ENCODE measurements around the gene KRT8. TPM values are rescaled to one million over a fixed set of nuclear protein-coding genes. Genes with fewer than 3 reads are reported as not detected.
A peak's percentile ranks its signal among the peaks of the same experiment; 100 is the strongest.

KRT8 gene
- total and polyA plus RNA-seq, 2 of the 13 experiments (the other 11 are each of a cell fraction or from before 2014, with no cell fraction given), result 498 to 718 TPM

DNA sequence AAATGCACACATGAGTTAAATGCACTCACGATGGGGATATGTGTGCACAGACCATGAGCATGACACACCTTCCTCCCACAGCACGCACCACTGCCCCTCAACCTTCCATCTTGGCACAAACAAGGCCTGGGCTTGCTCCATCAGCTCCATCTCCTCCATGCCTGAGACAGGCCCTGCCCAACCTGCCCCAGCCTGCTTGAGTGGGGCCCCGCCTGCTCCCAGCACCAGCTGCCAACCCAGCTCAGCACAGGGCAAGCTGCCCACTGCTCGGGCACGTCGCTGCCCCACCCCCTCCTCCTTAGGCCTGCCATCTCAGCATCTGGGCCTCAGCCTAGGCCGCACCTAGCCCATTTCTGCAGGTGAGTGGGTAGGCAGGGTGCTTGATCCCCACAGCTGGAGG, 28.5 kb downstream of the KRT8 start:
- Histone ChIP-seq H3K4me2 (ENCODE audit: low read depth, low read length) (no peak overlapping the region), H3K27ac (ENCODE audit: extremely low read length, insufficient read depth, low read length) (no peak overlapping the region), H4K20me1 (ENCODE audit: insufficient read depth, low read length) (no peaks in the 10 kb centered on the region), H3K27me3 (ENCODE audit: control insufficient read depth in 1 of 2, insufficient read depth in 2 of 2, low read length in 2 of 2) (peaks cover 1 to 21% of the 10 kb centered on the region in 2 experiments; a peak in 3 of 5 replicates), H3K9me3 (ENCODE audit: low read length) (no peaks in the 10 kb centered on the region), H2AFZ (ENCODE audit: low read length) (no peak overlapping the region), H3K4me1 (ENCODE audit: insufficient read depth, low read length) (peaks cover 56% of the 10 kb centered on the region), H3K36me3 (replicated peaks in 1 of 2; ENCODE audit: control insufficient read depth in 1 of 2, insufficient read depth in 2 of 2, low read length in 2 of 2) (no peaks in the 10 kb centered on the region), H3K9ac (ENCODE audit: insufficient read depth, low read depth, low read length) (no peak overlapping the region), H3K4me3 (replicated peaks in 1 of 3; ENCODE audit: insufficient read depth in 1 of 3, low read depth in 2 of 3, low read length in 3 of 3) (no peak overlapping the region), H3K79me2 (ENCODE audit: insufficient read depth, low read length) (no peaks in the 10 kb centered on the region)
- ATAC-seq (no peak), DNase-seq (ENCODE audit: low spot score) (no peak), FAIRE-seq (no peak)
- intact Hi-C loops (cut with micrococcal nuclease; ENCODE audit: unreplicated experiment) (no loop called here), in situ Hi-C loops (cut with HindIII; ENCODE audit: extremely low pct_ligation_motif_present, low pct_unique_long_range_greater_than_20kb) (loop anchor here (5.0 kb wide), 2 partner anchors 489 to 729 kb away; partner anchors contain the start of gene KRT84)
- ChIA-PET CTCF (ENCODE audit: low intra/inter-chr PET ratio, low total read pairs) (no interaction called here), POLR2A (no interaction called here)
- 3% methylated on average over 5 of the region's 7 CpGs for WGBS (ENCODE audit: low lambda C conversion rate)
- TF ChIP-seq, protein P1, sequence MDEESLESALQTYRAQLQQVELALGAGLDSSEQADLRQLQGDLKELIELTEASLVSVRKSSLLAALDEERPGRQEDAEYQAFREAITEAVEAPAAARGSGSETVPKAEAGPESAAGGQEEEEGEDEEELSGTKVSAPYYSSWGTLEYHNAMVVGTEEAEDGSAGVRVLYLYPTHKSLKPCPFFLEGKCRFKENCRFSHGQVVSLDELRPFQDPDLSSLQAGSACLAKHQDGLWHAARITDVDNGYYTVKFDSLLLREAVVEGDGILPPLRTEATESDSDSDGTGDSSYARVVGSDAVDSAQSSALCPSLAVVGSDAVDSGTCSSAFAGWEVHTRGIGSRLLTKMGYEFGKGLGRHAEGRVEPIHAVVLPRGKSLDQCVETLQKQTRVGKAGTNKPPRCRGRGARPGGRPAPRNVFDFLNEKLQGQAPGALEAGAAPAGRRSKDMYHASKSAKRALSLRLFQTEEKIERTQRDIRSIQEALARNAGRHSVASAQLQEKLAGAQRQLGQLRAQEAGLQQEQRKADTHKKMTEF (CRISPR knock-in tag; IDR thresholded peaks at IDR 0.05), result no peak
- TF ChIP-seq MEIS2 (CRISPR knock-in tag; IDR thresholded peaks at IDR 0.05) (no peak), GABPB1 (CRISPR knock-in tag; IDR thresholded peaks at IDR 0.05) (no peak)
- BruUV-seq (replicated peaks), result no TSS peak

DNA sequence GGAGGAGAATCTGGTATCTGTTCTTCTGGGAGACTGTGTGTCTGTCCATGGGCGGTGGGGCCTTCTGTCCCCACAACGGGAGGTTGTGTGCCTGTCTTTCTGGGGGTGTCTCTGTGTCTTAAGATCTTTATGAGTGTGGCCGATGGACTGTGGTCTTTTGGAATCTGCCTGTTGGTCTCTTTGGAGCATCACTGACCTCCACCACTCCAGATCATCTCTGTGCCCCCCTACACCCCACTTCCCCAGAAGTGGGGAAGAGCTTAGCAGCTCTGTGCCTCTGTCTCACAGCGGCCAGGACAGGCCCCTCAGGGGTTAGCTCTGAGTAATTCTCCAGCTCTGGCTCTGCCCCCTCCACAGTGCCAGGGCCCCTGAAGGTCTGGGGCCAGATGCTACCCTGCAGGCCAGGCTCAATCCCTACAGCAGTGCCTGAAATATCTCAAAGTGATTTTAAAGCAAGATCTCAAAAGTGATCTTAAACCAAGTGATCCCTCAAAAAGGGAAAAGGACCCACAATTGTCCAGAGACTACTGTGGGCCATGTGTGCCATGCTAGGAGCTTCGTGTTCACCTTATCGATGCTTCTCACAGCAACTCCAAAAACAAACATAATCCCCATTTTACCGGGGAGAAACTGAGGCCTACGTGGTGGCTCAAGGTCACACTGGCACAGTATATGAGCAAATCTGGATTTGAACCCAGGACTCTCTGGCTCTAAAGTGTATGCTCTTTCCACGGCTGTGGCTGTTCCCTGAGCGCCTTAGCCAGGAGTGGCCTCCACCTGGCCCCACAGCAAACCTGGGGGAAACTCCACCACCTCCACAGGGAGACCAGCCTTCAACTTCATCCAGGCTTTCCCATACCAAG, 30.1 kb downstream of the KRT8 start:
- POLR2A ChIA-PET, result interaction anchor here (1.0 to 1.8 kb wide), 2 partner anchors 10 to 21 kb away, joined by 3 to 4 read pairs; no protein-coding TSS in a partner anchor
- no TSS peak for BruUV-seq (replicated peaks)
- H2AFZ ChIP-seq (ENCODE audit: low read length), result no peak overlapping the region

More for the DNA sequence above, 30.1 kb downstream of the KRT8 start:
- no peaks in the 10 kb centered on the region for H3K79me2 ChIP-seq (ENCODE audit: insufficient read depth, low read length)
- CTCF ChIA-PET (ENCODE audit: low intra/inter-chr PET ratio, low total read pairs), result no interaction called here
- intact Hi-C loops (cut with micrococcal nuclease; ENCODE audit: unreplicated experiment), result no loop called here
- H3K9me3 ChIP-seq (ENCODE audit: low read length), result no peaks in the 10 kb centered on the region
- H3K27me3 ChIP-seq (ENCODE audit: control insufficient read depth in 1 of 2, insufficient read depth in 2 of 2, low read length in 2 of 2), result peaks cover 1 to 21% of the 10 kb centered on the region in 2 experiments; a peak in 3 of 5 replicates
- in situ Hi-C loops (cut with HindIII; ENCODE audit: extremely low pct_ligation_motif_present, low pct_unique_long_range_greater_than_20kb), result loop anchor here (5.0 kb wide), 2 partner anchors 488 to 728 kb away; partner anchors contain the start of gene KRT84
- H3K36me3 ChIP-seq (replicated peaks in 1 of 2; ENCODE audit: control insufficient read depth in 1 of 2, insufficient read depth in 2 of 2, low read length in 2 of 2), result no peaks in the 10 kb centered on the region
- peak overlapping the region; percentile 69 for H3K4me2 ChIP-seq (ENCODE audit: low read depth, low read length)
- H3K9ac ChIP-seq (ENCODE audit: insufficient read depth, low read depth, low read length), result 0 out of 2 replicates have a peak overlapping the region, but pooled peaks have one; percentile 20
- H4K20me1 ChIP-seq (ENCODE audit: insufficient read depth, low read length), result no peaks in the 10 kb centered on the region
- H3K4me3 ChIP-seq (replicated peaks in 1 of 3; ENCODE audit: insufficient read depth in 1 of 3, low read depth in 2 of 3, low read length in 3 of 3), result peak overlapping the region; percentile 28 to 63 (median 35); a peak in 4 of 6 replicates
- H3K4me1 ChIP-seq (ENCODE audit: insufficient read depth, low read length), result peaks cover 54% of the 10 kb centered on the region
- DNase-seq (ENCODE audit: low spot score) (no peak), FAIRE-seq (no peak), ATAC-seq (no peak)
- H3K27ac ChIP-seq (ENCODE audit: extremely low read length, insufficient read depth, low read length), result no peak overlapping the region
- 50% methylated on average over 9 of the region's 10 CpGs for WGBS (ENCODE audit: low lambda C conversion rate)
- TF ChIP-seq MTF1 (CRISPR knock-in tag; IDR thresholded peaks at IDR 0.05), result no peak
- no peak for TF ChIP-seq ZNF205 (CRISPR knock-in tag; IDR thresholded peaks at IDR 0.05)
- TF ChIP-seq ZNF263 (CRISPR knock-in tag; IDR thresholded peaks at IDR 0.05), result no peak
- no peak for TF ChIP-seq TCF7L2 (IDR thresholded peaks at IDR 0.05; ENCODE audit: low read depth, low read length)
- no peak for TF ChIP-seq ZIK1 (CRISPR knock-in tag; IDR thresholded peaks at IDR 0.05; ENCODE audit: borderline replicate concordance, low read depth)
- TF ChIP-seq, protein P2, sequence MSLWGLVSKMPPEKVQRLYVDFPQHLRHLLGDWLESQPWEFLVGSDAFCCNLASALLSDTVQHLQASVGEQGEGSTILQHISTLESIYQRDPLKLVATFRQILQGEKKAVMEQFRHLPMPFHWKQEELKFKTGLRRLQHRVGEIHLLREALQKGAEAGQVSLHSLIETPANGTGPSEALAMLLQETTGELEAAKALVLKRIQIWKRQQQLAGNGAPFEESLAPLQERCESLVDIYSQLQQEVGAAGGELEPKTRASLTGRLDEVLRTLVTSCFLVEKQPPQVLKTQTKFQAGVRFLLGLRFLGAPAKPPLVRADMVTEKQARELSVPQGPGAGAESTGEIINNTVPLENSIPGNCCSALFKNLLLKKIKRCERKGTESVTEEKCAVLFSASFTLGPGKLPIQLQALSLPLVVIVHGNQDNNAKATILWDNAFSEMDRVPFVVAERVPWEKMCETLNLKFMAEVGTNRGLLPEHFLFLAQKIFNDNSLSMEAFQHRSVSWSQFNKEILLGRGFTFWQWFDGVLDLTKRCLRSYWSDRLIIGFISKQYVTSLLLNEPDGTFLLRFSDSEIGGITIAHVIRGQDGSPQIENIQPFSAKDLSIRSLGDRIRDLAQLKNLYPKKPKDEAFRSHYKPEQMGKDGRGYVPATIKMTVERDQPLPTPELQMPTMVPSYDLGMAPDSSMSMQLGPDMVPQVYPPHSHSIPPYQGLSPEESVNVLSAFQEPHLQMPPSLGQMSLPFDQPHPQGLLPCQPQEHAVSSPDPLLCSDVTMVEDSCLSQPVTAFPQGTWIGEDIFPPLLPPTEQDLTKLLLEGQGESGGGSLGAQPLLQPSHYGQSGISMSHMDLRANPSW (CRISPR knock-in tag; IDR thresholded peaks at IDR 0.05; ENCODE audit: borderline replicate concordance), result no peak
- no peak for TF ChIP-seq SIX4 (CRISPR knock-in tag; IDR thresholded peaks at IDR 0.05)
- TF ChIP-seq POLR2A (IDR thresholded peaks at IDR 0.05; ENCODE audit: insufficient read depth in 1 of 2, low read depth in 2 of 2, low read length in 2 of 2), result no peak
- TF ChIP-seq HNRNPL (IDR thresholded peaks at IDR 0.05; ENCODE audit: low read depth, low read length), result no peak
- TF ChIP-seq IRF2 (CRISPR knock-in tag; IDR thresholded peaks at IDR 0.05), result no peak
